A549 (cell line): ENCODE data around the gene ASAP2. TPM values are rescaled to one million over a fixed set of nuclear protein-coding genes. Genes with fewer than 3 reads are reported as not detected.

Experiments
- ATAC-seq, 2 experiments: fragments of 200-7000 bp in 1 of 2; fragments of >200 bp in 1 of 2; cut with Nextera tagmentation in 1 of 2; cut with Tn5 transposase in 1 of 2; 3 replicates each; pipeline versions ENCODE4 v1.8.0 to v1.9.1; 2018 to 2020; ENCODE audit warnings: mild to moderate bottlenecking in 1 of 2, moderate library complexity in 1 of 2
- CTCF ChIA-PET: fragments of 300-600 bp; sonication (Branson Sonifier 250); formaldehyde crosslinking; extraction: SDS; loops from one replicate; lab custom pipeline; 2021; ENCODE audit warnings: antibody characterized with exemption, inconsistent platforms; lab: Yijun Ruan, JAX
- POLR2A ChIA-PET: fragments of 350-600 bp; formaldehyde crosslinking; extraction: SDS; loops from one replicate; lab custom pipeline; 2021; ENCODE audit warnings: antibody characterized with exemption, inconsistent platforms; lab: Yijun Ruan, JAX
- DNase-seq, 2 experiments: peaks; one replicate each; pipeline versions ENCODE4 v3.0.0 to v3.0.0-alpha.2; 2011 to 2016; ENCODE audit warnings: low read depth in 1 of 2, low spot score in 1 of 2
- FAIRE-seq: peaks from 2 replicates; lab custom pipeline; 2011; peaks lifted over from hg19 to GRCh38; lab: Jason Lieb, UNC
- H3K27ac ChIP-seq, 2 experiments: fragments of >200 bp; sonication (Bioruptor Twin); formaldehyde crosslinking; 3 replicates each; pipeline ENCODE4 v1.5.1; 2016 to 2017
- H3K4me1 ChIP-seq: fragments of >200 bp; sonication (Bioruptor Twin); formaldehyde crosslinking; 3 replicates; pipeline ENCODE4 v1.6.1; 2016
- H3K4me2 ChIP-seq: fragments of >200 bp; sonication (Bioruptor Twin); formaldehyde crosslinking; 3 replicates; pipeline ENCODE4 v1.6.1; 2016
- H3K4me3 ChIP-seq: fragments of >200 bp; sonication (Bioruptor Twin); formaldehyde crosslinking; 3 replicates; pipeline ENCODE4 v1.5.1; 2016
- H3K9me3 ChIP-seq: fragments of >200 bp; sonication (Bioruptor Twin); formaldehyde crosslinking; 3 replicates; pipeline ENCODE4 v1.6.1; 2016
- CBX2 ChIP-seq: fragments of 200-600 bp; sonication (generic); IDR thresholded peaks from 2 replicates; pipeline ENCODE4 v1.6.1; 2016; ENCODE audit warnings: low read depth, mild to moderate bottlenecking, borderline replicate concordance
- CHD2 ChIP-seq: fragments of 150-350 bp; IDR thresholded peaks from 2 replicates; pipeline ENCODE4 v1.6.1; 2014; ENCODE audit warnings: low read length; ENCODE audit not compliant: partially characterized antibody
- CHD4 ChIP-seq: fragments of 200-600 bp; sonication (generic); IDR thresholded peaks from 2 replicates; pipeline ENCODE4 v1.6.1; 2016; ENCODE audit warnings: antibody characterized with exemption, mild to moderate bottlenecking, borderline replicate concordance
- HEYL ChIP-seq: fragments of 250-450 bp; sonication (Bioruptor Pico); IDR thresholded peaks from 2 replicates; pipeline ENCODE4 v1.8.0; 2021; ENCODE audit warnings: mild to moderate bottlenecking, moderate library complexity
- HMGXB4 ChIP-seq: fragments of 250-450 bp; sonication (Bioruptor Pico); IDR thresholded peaks from 2 replicates; pipeline ENCODE4 v1.5.0; 2021; ENCODE audit warnings: mild to moderate bottlenecking, moderate library complexity, borderline replicate concordance
- HOXB13 ChIP-seq: fragments of 250-450 bp; sonication (Bioruptor Pico); IDR thresholded peaks from 2 replicates; pipeline ENCODE4 v1.5.0; 2020; ENCODE audit warnings: low read depth, mild to moderate bottlenecking, moderate library complexity
- JUNB ChIP-seq: fragments of >200 bp; sonication (Bioruptor Twin); formaldehyde crosslinking; IDR thresholded peaks from 2 replicates; pipeline ENCODE4 v1.6.1; 2016
- KDM1A ChIP-seq: fragments of 200-600 bp; sonication (generic); IDR thresholded peaks from 2 replicates; pipeline ENCODE4 v1.6.1; 2016; ENCODE audit warnings: low read depth, mild to moderate bottlenecking
- MAFK ChIP-seq: fragments of 450-650 bp; IDR thresholded peaks from 2 replicates; pipeline ENCODE4 v1.6.1; 2014; ENCODE audit not compliant: partially characterized antibody
- NPAS2 ChIP-seq: fragments of 250-450 bp; sonication (Bioruptor Pico); IDR thresholded peaks from 2 replicates; pipeline ENCODE4 v1.8.0; 2022; ENCODE audit warnings: mild to moderate bottlenecking, moderate library complexity, borderline replicate concordance
- PBX3 ChIP-seq: IDR thresholded peaks from 2 replicates; pipeline ENCODE4 v1.6.1; 2012
- PHF8 ChIP-seq: fragments of 200-600 bp; sonication (generic); IDR thresholded peaks from 2 replicates; pipeline ENCODE4 v1.6.1; 2016; ENCODE audit warnings: low read depth, mild to moderate bottlenecking, antibody characterized with exemption, moderate library complexity, borderline replicate concordance
- RCOR1 ChIP-seq: fragments of 150-350 bp; IDR thresholded peaks from 2 replicates; pipeline ENCODE4 v1.6.1; 2014; ENCODE audit warnings: antibody characterized with exemption, low read length, low read depth
- TFCP2L1 ChIP-seq: fragments of 250-450 bp; sonication (Bioruptor Pico); IDR thresholded peaks from 2 replicates; pipeline ENCODE4 v1.5.0; 2021; ENCODE audit warnings: mild to moderate bottlenecking
- ZNF302 ChIP-seq: fragments of 250-450 bp; sonication (Bioruptor Pico); IDR thresholded peaks from 2 replicates; pipeline ENCODE4 v1.9.0; 2021; ENCODE audit warnings: inconsistent platforms, mild to moderate bottlenecking, moderate library complexity
- WGBS: methylation state at CpG from one replicate; pipeline ENCODE4 v1.1.6; 2017; ENCODE audit errors: missing lambda C conversion rate; 5-methylcytosine and 5-hydroxymethylcytosine counted together
- polyA plus RNA-seq, 4 experiments: library from polyadenylated mRNA; depleted of rRNA in 3 of 4; stranded (reverse); fragments of >200 nt; fragmentation: RNase III in 1 of 4; extraction: RNeasy Plus Mini Kit Qiagen cat#74134 plus additional on column Dnase treatment in 1 of 4; gene quantifications; 2 replicates in 3 of 4; 3 replicates in 1 of 4; pipeline ENCODE4 v1.2.3, GENCODE V29; 2011 to 2017
- TF ChIP-seq, protein P1 (sequence below): fragments of >200 bp; sonication (Bioruptor Twin); formaldehyde crosslinking; IDR thresholded peaks from 2 replicates; pipeline ENCODE4 v1.6.1; 2016
- TF ChIP-seq, protein P2 (sequence below): fragments of 150-350 bp; IDR thresholded peaks from 2 replicates; pipeline ENCODE4 v1.6.1; 2014; ENCODE audit warnings: low read depth, mild to moderate bottlenecking, low read length

Gene ASAP2
- polyA plus RNA-seq, 2 of the 4 experiments (the other 2 are of a cell fraction), result 17.8 to 27.9 TPM

GRCh38 chr2:9166579-9167377 is 39.8 kb upstream of the ASAP2 start (continued):
- no peak for TF ChIP-seq HMGXB4 (CRISPR knock-in tag)

DNA sequence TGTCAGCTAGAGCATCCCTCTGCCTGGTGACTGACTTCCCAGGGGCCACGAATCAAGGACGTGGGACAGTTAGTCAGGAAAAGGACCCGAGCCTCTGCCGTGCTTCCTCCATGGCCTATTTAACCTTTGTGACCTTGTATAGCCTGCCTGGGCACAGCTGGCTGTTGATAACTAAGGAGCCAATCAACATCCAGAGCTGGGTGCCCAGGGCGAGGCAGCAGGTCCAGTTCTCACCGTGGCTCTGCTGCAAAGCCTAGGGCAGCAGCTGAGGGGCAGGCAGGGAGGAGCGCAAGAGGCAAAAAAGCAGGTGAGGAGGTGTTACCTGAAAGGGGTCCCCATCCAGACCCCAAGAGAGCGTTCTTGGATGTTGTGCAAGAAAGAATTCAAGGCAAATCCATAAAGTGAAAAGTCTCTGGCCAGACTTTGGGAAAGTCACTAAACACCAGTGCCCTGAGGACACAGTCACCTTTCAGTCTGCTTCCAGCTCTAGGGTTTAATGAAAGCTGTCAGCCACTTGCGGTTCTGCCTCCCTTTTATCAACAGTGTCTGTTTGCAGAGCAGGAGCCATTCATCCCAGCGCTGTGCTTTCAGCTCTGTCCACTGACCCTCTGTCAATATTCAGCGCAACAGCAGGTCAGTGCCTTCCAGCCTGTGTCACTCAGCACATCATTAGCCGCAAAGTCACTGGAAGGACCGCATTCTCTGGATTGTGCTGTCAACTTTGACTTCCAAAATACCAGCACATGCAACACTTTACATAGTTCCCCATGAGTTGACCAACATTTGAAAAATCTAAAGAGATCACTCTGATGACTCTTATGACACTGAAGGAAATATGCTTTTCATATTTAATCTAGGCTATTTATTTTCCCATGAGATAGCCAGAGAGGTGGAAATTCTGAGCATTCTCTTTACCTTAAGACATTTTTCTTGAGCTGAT is 38.6 kb upstream of the ASAP2 start:
- ChIA-PET CTCF (interaction anchor here (0.7 to 1.8 kb wide), 4 partner anchors 10 to 166 kb away, joined by 3 to 7 read pairs (median 4); no protein-coding TSS in a partner anchor), POLR2A (no interaction called here)
- H3K27ac ChIP-seq, result no peak overlapping the region
- H3K9me3 ChIP-seq, result no peaks in the 10 kb centered on the region
- no peak overlapping the region for H3K4me2 ChIP-seq
- ATAC-seq, result no peak
- DNase-seq, result no peak
- WGBS, result 72% methylated on average over 13 of the region's 13 CpGs
- TF ChIP-seq CHD4 (no peak), RCOR1 (no peak), CHD2 (no peak)
- no peak overlapping the region for H3K4me3 ChIP-seq
- no peaks in the 10 kb centered on the region for H3K4me1 ChIP-seq
- FAIRE-seq, result no peak

DNA sequence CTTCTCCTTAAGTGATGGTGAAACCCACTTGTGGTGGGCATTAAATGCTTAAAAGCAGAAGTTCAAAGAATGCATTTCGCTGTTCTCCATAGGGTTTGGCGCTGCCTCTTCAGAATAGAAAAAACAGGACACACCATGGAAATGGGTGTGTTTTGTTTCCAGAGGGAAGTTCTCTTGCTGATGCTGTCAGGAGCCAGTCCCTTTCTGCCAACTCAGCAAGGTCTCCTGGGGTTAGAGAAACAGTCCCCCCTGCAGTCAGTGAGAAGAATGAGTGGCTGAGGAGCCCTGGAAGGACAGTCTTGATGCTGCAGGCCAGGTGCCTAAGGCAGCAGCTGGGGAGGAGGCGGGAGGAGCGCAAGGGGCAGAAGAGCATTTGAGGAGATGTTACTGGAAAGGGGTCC is 37.8 kb upstream of the ASAP2 start:
- no peak for DNase-seq
- H3K4me2 ChIP-seq, result no peak overlapping the region
- no peak for FAIRE-seq

GRCh38 chr2:9169349-9170107 is 37.1 kb upstream of the ASAP2 start:
- H3K4me2 ChIP-seq, result no peak overlapping the region
- H3K4me3 ChIP-seq, result no peak overlapping the region
- ChIA-PET CTCF (interaction anchor here (1.0 kb wide), 1 partner anchor 15 kb away, joined by 3 read pairs; no protein-coding TSS in a partner anchor), POLR2A (no interaction called here)
- FAIRE-seq (no peak), ATAC-seq (no peak), DNase-seq (no peak)
- H3K4me1 ChIP-seq, result no peaks in the 10 kb centered on the region
- WGBS, result 64% methylated on average over 9 of the region's 9 CpGs
- H3K9me3 ChIP-seq, result no peaks in the 10 kb centered on the region
- H3K27ac ChIP-seq, result no peak overlapping the region
- TF ChIP-seq TFCP2L1 (no peak), PHF8 (no peak), HEYL (CRISPR knock-in tag) (no peak), KDM1A (no peak), JUNB (no peak), PBX3 (no peak), CBX2 (no peak), HOXB13 (CRISPR knock-in tag) (no peak), ZNF302 (no peak)
- TF ChIP-seq, protein P1, sequence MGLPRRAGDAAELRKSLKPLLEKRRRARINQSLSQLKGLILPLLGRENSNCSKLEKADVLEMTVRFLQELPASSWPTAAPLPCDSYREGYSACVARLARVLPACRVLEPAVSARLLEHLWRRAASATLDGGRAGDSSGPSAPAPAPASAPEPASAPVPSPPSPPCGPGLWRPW, result no peak
- TF ChIP-seq, protein P2, sequence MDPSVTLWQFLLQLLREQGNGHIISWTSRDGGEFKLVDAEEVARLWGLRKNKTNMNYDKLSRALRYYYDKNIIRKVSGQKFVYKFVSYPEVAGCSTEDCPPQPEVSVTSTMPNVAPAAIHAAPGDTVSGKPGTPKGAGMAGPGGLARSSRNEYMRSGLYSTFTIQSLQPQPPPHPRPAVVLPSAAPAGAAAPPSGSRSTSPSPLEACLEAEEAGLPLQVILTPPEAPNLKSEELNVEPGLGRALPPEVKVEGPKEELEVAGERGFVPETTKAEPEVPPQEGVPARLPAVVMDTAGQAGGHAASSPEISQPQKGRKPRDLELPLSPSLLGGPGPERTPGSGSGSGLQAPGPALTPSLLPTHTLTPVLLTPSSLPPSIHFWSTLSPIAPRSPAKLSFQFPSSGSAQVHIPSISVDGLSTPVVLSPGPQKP, result no peak

More for the DNA sequence above, 37.8 kb upstream of the ASAP2 start:
- ChIA-PET POLR2A (no interaction called here), CTCF (interaction anchor here (1.8 kb wide), 1 partner anchor 27 kb away, joined by 7 read pairs; no protein-coding TSS in a partner anchor)
- H3K9me3 ChIP-seq, result no peaks in the 10 kb centered on the region
- 94% methylated on average over 4 of the region's 4 CpGs for WGBS
- no peak overlapping the region for H3K4me3 ChIP-seq
- no peak for TF ChIP-seq PBX3
- no peak for TF ChIP-seq TFCP2L1
- TF ChIP-seq NPAS2 (CRISPR knock-in tag), result no peak
- TF ChIP-seq MAFK, result peak; percentile 86
- H3K27ac ChIP-seq, result no peak overlapping the region
- ATAC-seq, result peak; percentile 28 to 57; a peak in 4 of 6 replicates
- no peaks in the 10 kb centered on the region for H3K4me1 ChIP-seq
